WTC11 (cell line): Measurements from ENCODE around the gene PTPRK. TPM values are rescaled to one million over a fixed set of nuclear protein-coding genes. Genes with fewer than 3 reads are reported as not detected.

ENCODE experiments used
- ATAC-seq: fragments of 200-7000 bp; cut with Tn5 transposase; 2 replicates; pipeline ENCODE4 v1.10.0; 2021; ENCODE audit warnings: mild to moderate bottlenecking, moderate library complexity
- CTCF ChIA-PET: fragments of 300-600 bp; sonication (Branson Sonifier 250); formaldehyde crosslinking; loops from one replicate; lab custom pipeline; 2021; ENCODE audit warnings: antibody characterized with exemption; lab: Charles Lee
- POLR2A ChIA-PET: fragments of 350-600 bp; sonication (Branson Sonifier 250); formaldehyde crosslinking; loops from one replicate; lab custom pipeline; 2021; ENCODE audit warnings: antibody characterized with exemption; lab: Charles Lee
- DNase-seq: peaks from one replicate; pipeline ENCODE4 v3.0.0; 2021; ENCODE audit warnings: low spot score
- H3K27ac Mint-ChIP-seq: 2 replicates; pipeline ENCODE4 v1.8.0; 2021; ENCODE audit warnings: mixed read lengths
- H3K27me3 Mint-ChIP-seq: 2 replicates; pipeline ENCODE4 v1.8.0; 2021; ENCODE audit warnings: low read depth, mild to moderate bottlenecking, moderate library complexity, mixed read lengths
- H3K36me3 Mint-ChIP-seq: 2 replicates; pipeline ENCODE4 v1.8.0; 2021; ENCODE audit warnings: mixed read lengths
- H3K4me1 Mint-ChIP-seq: 2 replicates; pipeline ENCODE4 v1.8.0; 2022; ENCODE audit warnings: mixed read lengths
- H3K4me3 Mint-ChIP-seq: 2 replicates; pipeline ENCODE4 v1.8.0; 2021; ENCODE audit warnings: mild to moderate bottlenecking, moderate library complexity, mixed read lengths
- H3K9me3 Mint-ChIP-seq: 2 replicates; pipeline ENCODE4 v1.8.0; 2021; ENCODE audit warnings: mixed read lengths
- ELF4 ChIP-seq: sonication (generic); formaldehyde crosslinking; IDR thresholded peaks from 2 replicates; pipeline ENCODE4 v1.8.1; 2022; ENCODE audit warnings: low read depth, mild to moderate bottlenecking, moderate library complexity, missing genetic modification reagents
- ERG ChIP-seq: fragments of 250-450 bp; sonication (Bioruptor Pico); IDR thresholded peaks from 2 replicates; pipeline ENCODE4 v1.8.0; 2021; ENCODE audit warnings: mild to moderate bottlenecking
- HMGXB4 ChIP-seq: sonication (generic); formaldehyde crosslinking; IDR thresholded peaks from 2 replicates; pipeline ENCODE4 v1.8.1; 2023; ENCODE audit warnings: mild to moderate bottlenecking, moderate library complexity, missing genetic modification reagents
- MYBL2 ChIP-seq: sonication (generic); formaldehyde crosslinking; IDR thresholded peaks from 2 replicates; pipeline ENCODE4 v1.8.1; 2023; ENCODE audit warnings: mild to moderate bottlenecking, moderate library complexity, missing genetic modification reagents
- NFE2L1 ChIP-seq: sonication (generic); formaldehyde crosslinking; IDR thresholded peaks from 2 replicates; pipeline ENCODE4 v1.8.1; 2023; ENCODE audit warnings: missing genetic modification reagents
- NR2C2 ChIP-seq: sonication (generic); formaldehyde crosslinking; IDR thresholded peaks from 2 replicates; pipeline ENCODE4 v1.8.0; 2022; ENCODE audit warnings: mild to moderate bottlenecking, missing genetic modification reagents
- PREB ChIP-seq: sonication (generic); formaldehyde crosslinking; IDR thresholded peaks from 2 replicates; pipeline ENCODE4 v1.8.1; 2022; ENCODE audit warnings: mild to moderate bottlenecking, missing genetic modification reagents, moderate library complexity, borderline replicate concordance
- PRRX2 ChIP-seq: fragments of 250-450 bp; sonication (Bioruptor Pico); IDR thresholded peaks from 2 replicates; pipeline ENCODE4 v1.8.0; 2021; ENCODE audit warnings: mild to moderate bottlenecking
- SOX15 ChIP-seq: fragments of 250-450 bp; sonication (Bioruptor Pico); IDR thresholded peaks from 2 replicates; pipeline ENCODE4 v1.9.0; 2021; ENCODE audit warnings: mild to moderate bottlenecking
- TP53 ChIP-seq: sonication (generic); formaldehyde crosslinking; IDR thresholded peaks from 2 replicates; pipeline ENCODE4 v1.8.1; 2023; ENCODE audit warnings: mild to moderate bottlenecking, missing genetic modification reagents
- ZNF423 ChIP-seq: fragments of 250-450 bp; sonication (Bioruptor Pico); IDR thresholded peaks from 2 replicates; pipeline ENCODE4 v2.1.2; 2022; ENCODE audit warnings: mild to moderate bottlenecking, moderate library complexity
- ZNF671 ChIP-seq: fragments of 250-450 bp; sonication (Bioruptor Pico); IDR thresholded peaks from 2 replicates; pipeline ENCODE4 v1.8.0; 2021; ENCODE audit warnings: mild to moderate bottlenecking
- total RNA-seq: library from RNA; stranded (reverse); gene quantifications from 3 replicates; pipeline ENCODE4 v1.2.3, GENCODE V29; 2021
- TF ChIP-seq, protein P1 (sequence below): fragments of 250-450 bp; sonication (Bioruptor Pico); IDR thresholded peaks from 2 replicates; pipeline ENCODE4 v1.9.0; 2021; ENCODE audit warnings: mild to moderate bottlenecking
- TF ChIP-seq, protein P2 (sequence below): sonication (generic); formaldehyde crosslinking; IDR thresholded peaks from 2 replicates; pipeline ENCODE4 v1.8.0; 2023; ENCODE audit warnings: missing genetic modification reagents, mild to moderate bottlenecking, borderline replicate concordance
- TF ChIP-seq, protein P3 (sequence below): sonication (generic); formaldehyde crosslinking; IDR thresholded peaks from 2 replicates; pipeline ENCODE4 v1.8.1; 2022; ENCODE audit warnings: low read depth, missing genetic modification reagents, borderline replicate concordance
- TF ChIP-seq, protein P4 (sequence below): fragments of 250-450 bp; sonication (Bioruptor Pico); IDR thresholded peaks from 2 replicates; pipeline ENCODE4 v1.9.0; 2021; ENCODE audit warnings: moderate library complexity, mild to moderate bottlenecking, inconsistent platforms, borderline replicate concordance
- TF ChIP-seq, protein P5 (sequence below): sonication (generic); formaldehyde crosslinking; IDR thresholded peaks from 2 replicates; pipeline ENCODE4 v1.8.1; 2023; ENCODE audit warnings: mild to moderate bottlenecking, missing genetic modification reagents, moderate library complexity
- TF ChIP-seq, protein P6 (sequence below): sonication (generic); formaldehyde crosslinking; IDR thresholded peaks from 2 replicates; pipeline ENCODE4 v1.8.0; 2022; ENCODE audit warnings: mild to moderate bottlenecking, missing genetic modification reagents

PTPRK gene
- total RNA-seq, 1 experiment from 2014 or later, result 44.8 TPM

- ChIA-PET CTCF (no interaction called here), POLR2A (no interaction called here)
- no peak overlapping the region for H3K27ac Mint-ChIP-seq
- DNase-seq (no peak), ATAC-seq (no peak)
- H3K27me3 Mint-ChIP-seq, result no peaks in the 10 kb centered on the region
- H3K9me3 Mint-ChIP-seq, result no peaks in the 10 kb centered on the region
- no peaks in the 10 kb centered on the region for H3K36me3 Mint-ChIP-seq
- TF ChIP-seq ZNF671 (no peak), ELF4 (CRISPR knock-in tag) (no peak), NR2C2 (CRISPR knock-in tag) (no peak), ZNF423 (CRISPR knock-in tag) (no peak)
- TF ChIP-seq, protein P1, sequence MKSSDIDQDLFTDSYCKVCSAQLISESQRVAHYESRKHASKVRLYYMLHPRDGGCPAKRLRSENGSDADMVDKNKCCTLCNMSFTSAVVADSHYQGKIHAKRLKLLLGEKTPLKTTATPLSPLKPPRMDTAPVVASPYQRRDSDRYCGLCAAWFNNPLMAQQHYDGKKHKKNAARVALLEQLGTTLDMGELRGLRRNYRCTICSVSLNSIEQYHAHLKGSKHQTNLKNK (CRISPR knock-in tag), result no peak
- TF ChIP-seq, protein P2, sequence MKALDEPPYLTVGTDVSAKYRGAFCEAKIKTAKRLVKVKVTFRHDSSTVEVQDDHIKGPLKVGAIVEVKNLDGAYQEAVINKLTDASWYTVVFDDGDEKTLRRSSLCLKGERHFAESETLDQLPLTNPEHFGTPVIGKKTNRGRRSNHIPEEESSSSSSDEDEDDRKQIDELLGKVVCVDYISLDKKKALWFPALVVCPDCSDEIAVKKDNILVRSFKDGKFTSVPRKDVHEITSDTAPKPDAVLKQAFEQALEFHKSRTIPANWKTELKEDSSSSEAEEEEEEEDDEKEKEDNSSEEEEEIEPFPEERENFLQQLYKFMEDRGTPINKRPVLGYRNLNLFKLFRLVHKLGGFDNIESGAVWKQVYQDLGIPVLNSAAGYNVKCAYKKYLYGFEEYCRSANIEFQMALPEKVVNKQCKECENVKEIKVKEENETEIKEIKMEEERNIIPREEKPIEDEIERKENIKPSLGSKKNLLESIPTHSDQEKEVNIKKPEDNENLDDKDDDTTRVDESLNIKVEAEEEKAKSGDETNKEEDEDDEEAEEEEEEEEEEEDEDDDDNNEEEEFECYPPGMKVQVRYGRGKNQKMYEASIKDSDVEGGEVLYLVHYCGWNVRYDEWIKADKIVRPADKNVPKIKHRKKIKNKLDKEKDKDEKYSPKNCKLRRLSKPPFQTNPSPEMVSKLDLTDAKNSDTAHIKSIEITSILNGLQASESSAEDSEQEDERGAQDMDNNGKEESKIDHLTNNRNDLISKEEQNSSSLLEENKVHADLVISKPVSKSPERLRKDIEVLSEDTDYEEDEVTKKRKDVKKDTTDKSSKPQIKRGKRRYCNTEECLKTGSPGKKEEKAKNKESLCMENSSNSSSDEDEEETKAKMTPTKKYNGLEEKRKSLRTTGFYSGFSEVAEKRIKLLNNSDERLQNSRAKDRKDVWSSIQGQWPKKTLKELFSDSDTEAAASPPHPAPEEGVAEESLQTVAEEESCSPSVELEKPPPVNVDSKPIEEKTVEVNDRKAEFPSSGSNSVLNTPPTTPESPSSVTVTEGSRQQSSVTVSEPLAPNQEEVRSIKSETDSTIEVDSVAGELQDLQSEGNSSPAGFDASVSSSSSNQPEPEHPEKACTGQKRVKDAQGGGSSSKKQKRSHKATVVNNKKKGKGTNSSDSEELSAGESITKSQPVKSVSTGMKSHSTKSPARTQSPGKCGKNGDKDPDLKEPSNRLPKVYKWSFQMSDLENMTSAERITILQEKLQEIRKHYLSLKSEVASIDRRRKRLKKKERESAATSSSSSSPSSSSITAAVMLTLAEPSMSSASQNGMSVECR (CRISPR knock-in tag), result no peak
- TF ChIP-seq, protein P3, sequence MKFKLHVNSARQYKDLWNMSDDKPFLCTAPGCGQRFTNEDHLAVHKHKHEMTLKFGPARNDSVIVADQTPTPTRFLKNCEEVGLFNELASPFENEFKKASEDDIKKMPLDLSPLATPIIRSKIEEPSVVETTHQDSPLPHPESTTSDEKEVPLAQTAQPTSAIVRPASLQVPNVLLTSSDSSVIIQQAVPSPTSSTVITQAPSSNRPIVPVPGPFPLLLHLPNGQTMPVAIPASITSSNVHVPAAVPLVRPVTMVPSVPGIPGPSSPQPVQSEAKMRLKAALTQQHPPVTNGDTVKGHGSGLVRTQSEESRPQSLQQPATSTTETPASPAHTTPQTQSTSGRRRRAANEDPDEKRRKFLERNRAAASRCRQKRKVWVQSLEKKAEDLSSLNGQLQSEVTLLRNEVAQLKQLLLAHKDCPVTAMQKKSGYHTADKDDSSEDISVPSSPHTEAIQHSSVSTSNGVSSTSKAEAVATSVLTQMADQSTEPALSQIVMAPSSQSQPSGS (CRISPR knock-in tag), result no peak
- no peaks in the 10 kb centered on the region for H3K4me1 Mint-ChIP-seq
- H3K4me3 Mint-ChIP-seq, result no peak overlapping the region
These were observed 367.8 kb downstream of the PTPRK start for GRCh38 chr6:128152551-128152950.

DNA sequence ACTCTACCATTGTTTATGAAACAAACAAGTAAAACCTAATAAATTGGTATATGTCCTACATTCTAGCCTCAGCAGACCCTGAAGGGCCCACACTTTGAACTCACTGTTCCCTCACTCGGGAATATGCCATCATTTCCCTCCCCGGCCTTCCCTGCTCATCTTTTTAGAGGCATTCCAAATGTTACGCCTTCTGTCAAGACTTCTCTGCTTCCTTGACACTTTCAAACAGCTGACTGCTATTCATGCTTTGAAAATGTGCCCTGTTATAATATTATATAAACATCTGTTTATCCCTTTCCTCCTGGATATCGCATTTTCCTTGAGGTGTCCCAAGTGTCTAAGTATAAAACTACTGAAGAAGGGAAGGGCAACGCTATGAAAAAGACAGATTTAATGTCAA, 370.0 kb downstream of the PTPRK start:
- ChIA-PET POLR2A (no interaction called here), CTCF (no interaction called here)
- Mint-ChIP-seq H3K4me1 (no peaks in the 10 kb centered on the region), H3K36me3 (no peaks in the 10 kb centered on the region), H3K27ac (no peak overlapping the region), H3K9me3 (no peaks in the 10 kb centered on the region), H3K4me3 (no peak overlapping the region), H3K27me3 (no peaks in the 10 kb centered on the region)
- ATAC-seq (no peak), DNase-seq (no peak)
- TF ChIP-seq NR2C2 (CRISPR knock-in tag) (no peak), ERG (CRISPR knock-in tag) (no peak), PREB (CRISPR knock-in tag) (no peak), TP53 (CRISPR knock-in tag) (no peak), MYBL2 (no peak), SOX15 (CRISPR knock-in tag) (no peak)
- TF ChIP-seq, protein P4, sequence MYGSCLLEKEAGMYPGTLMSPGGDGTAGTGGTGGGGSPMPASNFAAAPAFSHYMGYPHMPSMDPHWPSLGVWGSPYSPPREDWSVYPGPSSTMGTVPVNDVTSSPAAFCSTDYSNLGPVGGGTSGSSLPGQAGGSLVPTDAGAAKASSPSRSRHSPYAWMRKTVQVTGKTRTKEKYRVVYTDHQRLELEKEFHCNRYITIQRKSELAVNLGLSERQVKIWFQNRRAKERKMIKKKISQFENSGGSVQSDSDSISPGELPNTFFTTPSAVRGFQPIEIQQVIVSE, result no peak

GRCh38 chr6:128149796-128150195, 370.6 kb downstream of the PTPRK start:
- POLR2A ChIA-PET, result no interaction called here
- Mint-ChIP-seq H3K4me3 (no peak overlapping the region), H3K4me1 (no peaks in the 10 kb centered on the region), H3K27me3 (no peaks in the 10 kb centered on the region), H3K9me3 (no peaks in the 10 kb centered on the region), H3K27ac (no peak overlapping the region), H3K36me3 (no peaks in the 10 kb centered on the region)
- ATAC-seq (no peak), DNase-seq (no peak)
- CTCF ChIA-PET, result no interaction called here
- TF ChIP-seq HMGXB4 (CRISPR knock-in tag) (no peak), NFE2L1 (CRISPR knock-in tag) (no peak), PRRX2 (CRISPR knock-in tag) (no peak), SOX15 (CRISPR knock-in tag) (no peak)
- TF ChIP-seq, protein P5, sequence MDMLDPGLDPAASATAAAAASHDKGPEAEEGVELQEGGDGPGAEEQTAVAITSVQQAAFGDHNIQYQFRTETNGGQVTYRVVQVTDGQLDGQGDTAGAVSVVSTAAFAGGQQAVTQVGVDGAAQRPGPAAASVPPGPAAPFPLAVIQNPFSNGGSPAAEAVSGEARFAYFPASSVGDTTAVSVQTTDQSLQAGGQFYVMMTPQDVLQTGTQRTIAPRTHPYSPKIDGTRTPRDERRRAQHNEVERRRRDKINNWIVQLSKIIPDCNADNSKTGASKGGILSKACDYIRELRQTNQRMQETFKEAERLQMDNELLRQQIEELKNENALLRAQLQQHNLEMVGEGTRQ (CRISPR knock-in tag), result no peak
- TF ChIP-seq, protein P6, sequence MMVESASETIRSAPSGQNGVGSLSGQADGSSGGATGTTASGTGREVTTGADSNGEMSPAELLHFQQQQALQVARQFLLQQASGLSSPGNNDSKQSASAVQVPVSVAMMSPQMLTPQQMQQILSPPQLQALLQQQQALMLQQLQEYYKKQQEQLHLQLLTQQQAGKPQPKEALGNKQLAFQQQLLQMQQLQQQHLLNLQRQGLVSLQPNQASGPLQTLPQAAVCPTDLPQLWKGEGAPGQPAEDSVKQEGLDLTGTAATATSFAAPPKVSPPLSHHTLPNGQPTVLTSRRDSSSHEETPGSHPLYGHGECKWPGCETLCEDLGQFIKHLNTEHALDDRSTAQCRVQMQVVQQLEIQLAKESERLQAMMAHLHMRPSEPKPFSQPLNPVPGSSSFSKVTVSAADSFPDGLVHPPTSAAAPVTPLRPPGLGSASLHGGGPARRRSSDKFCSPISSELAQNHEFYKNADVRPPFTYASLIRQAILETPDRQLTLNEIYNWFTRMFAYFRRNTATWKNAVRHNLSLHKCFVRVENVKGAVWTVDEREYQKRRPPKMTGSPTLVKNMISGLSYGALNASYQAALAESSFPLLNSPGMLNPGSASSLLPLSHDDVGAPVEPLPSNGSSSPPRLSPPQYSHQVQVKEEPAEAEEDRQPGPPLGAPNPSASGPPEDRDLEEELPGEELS (CRISPR knock-in tag), result no peak
